Measurements from ENCODE around the gene DDX51.

DNA sequence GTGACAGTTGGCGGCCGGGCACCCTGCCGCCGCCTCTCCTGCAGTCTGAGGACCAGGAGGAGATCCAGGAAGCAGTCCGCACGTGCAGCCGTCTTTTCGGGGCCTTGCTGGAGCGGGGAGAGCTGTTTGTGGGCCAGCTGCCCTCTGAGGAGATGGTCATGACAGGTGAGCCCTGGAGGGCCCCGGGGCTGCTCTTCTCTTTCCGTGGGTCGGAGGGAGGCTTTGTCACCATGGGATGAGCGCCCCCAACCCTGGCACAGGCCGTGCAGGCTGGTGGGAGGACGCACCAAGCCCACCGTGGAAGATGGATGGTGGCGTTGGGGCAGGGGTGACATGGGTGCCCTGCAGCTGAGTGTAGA, 670 bp upstream of the DDX51 start:
- TF ChIP-seq, protein P1, sequence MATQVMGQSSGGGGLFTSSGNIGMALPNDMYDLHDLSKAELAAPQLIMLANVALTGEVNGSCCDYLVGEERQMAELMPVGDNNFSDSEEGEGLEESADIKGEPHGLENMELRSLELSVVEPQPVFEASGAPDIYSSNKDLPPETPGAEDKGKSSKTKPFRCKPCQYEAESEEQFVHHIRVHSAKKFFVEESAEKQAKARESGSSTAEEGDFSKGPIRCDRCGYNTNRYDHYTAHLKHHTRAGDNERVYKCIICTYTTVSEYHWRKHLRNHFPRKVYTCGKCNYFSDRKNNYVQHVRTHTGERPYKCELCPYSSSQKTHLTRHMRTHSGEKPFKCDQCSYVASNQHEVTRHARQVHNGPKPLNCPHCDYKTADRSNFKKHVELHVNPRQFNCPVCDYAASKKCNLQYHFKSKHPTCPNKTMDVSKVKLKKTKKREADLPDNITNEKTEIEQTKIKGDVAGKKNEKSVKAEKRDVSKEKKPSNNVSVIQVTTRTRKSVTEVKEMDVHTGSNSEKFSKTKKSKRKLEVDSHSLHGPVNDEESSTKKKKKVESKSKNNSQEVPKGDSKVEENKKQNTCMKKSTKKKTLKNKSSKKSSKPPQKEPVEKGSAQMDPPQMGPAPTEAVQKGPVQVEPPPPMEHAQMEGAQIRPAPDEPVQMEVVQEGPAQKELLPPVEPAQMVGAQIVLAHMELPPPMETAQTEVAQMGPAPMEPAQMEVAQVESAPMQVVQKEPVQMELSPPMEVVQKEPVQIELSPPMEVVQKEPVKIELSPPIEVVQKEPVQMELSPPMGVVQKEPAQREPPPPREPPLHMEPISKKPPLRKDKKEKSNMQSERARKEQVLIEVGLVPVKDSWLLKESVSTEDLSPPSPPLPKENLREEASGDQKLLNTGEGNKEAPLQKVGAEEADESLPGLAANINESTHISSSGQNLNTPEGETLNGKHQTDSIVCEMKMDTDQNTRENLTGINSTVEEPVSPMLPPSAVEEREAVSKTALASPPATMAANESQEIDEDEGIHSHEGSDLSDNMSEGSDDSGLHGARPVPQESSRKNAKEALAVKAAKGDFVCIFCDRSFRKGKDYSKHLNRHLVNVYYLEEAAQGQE (IDR thresholded peaks at IDR 0.05) = no peak
- TF ChIP-seq, protein P2, sequence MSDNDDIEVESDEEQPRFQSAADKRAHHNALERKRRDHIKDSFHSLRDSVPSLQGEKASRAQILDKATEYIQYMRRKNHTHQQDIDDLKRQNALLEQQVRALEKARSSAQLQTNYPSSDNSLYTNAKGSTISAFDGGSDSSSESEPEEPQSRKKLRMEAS (IDR thresholded peaks at IDR 0.05) = no peak
- TF ChIP-seq, protein P3, sequence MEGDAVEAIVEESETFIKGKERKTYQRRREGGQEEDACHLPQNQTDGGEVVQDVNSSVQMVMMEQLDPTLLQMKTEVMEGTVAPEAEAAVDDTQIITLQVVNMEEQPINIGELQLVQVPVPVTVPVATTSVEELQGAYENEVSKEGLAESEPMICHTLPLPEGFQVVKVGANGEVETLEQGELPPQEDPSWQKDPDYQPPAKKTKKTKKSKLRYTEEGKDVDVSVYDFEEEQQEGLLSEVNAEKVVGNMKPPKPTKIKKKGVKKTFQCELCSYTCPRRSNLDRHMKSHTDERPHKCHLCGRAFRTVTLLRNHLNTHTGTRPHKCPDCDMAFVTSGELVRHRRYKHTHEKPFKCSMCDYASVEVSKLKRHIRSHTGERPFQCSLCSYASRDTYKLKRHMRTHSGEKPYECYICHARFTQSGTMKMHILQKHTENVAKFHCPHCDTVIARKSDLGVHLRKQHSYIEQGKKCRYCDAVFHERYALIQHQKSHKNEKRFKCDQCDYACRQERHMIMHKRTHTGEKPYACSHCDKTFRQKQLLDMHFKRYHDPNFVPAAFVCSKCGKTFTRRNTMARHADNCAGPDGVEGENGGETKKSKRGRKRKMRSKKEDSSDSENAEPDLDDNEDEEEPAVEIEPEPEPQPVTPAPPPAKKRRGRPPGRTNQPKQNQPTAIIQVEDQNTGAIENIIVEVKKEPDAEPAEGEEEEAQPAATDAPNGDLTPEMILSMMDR (IDR thresholded peaks at IDR 0.05; ENCODE audit: low read depth, low read length, missing input control) = no peak
- TF ChIP-seq RAD21 (IDR thresholded peaks at IDR 0.05) = no peak
- no peak for TF ChIP-seq GABPA (IDR thresholded peaks at IDR 0.05 in 1 of 2, conservative IDR thresholded peaks at IDR 0.05 in 1 of 2)
- TF ChIP-seq EGR1 (IDR thresholded peaks at IDR 0.05; ENCODE audit: low read depth in 2 of 2) = no peak

Data from liver (tissue), 3 donors.